Effector CD4-positive, alpha-beta T cell (primary cell): ENCODE measurements around the gene MAP4.

Source experiments
- DNase-seq: peaks from one replicate; pipeline ENCODE4 v3.0.0-alpha.2; 2020

Gene MAP4

DNA sequence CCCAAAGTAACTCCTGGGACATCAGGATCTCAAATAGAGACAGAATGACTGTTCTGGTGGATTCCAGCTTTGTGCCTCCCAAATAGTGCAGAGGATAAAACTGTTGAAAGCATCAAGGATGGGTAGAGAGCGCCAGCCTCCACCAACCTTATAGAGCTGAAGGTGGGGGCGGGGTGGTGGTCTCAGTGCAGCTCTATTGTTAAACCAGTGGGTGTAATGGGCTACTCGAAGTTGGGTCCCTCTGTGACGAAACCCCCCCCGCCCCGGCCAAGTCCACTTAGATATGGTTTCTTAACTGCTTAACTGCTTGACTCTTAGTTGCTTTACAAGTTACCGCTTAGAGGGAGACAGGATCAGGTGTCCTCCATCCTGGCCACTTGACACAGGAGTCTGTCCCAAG is 190.6 kb downstream of the MAP4 start:
- no peak for DNase-seq

DNA sequence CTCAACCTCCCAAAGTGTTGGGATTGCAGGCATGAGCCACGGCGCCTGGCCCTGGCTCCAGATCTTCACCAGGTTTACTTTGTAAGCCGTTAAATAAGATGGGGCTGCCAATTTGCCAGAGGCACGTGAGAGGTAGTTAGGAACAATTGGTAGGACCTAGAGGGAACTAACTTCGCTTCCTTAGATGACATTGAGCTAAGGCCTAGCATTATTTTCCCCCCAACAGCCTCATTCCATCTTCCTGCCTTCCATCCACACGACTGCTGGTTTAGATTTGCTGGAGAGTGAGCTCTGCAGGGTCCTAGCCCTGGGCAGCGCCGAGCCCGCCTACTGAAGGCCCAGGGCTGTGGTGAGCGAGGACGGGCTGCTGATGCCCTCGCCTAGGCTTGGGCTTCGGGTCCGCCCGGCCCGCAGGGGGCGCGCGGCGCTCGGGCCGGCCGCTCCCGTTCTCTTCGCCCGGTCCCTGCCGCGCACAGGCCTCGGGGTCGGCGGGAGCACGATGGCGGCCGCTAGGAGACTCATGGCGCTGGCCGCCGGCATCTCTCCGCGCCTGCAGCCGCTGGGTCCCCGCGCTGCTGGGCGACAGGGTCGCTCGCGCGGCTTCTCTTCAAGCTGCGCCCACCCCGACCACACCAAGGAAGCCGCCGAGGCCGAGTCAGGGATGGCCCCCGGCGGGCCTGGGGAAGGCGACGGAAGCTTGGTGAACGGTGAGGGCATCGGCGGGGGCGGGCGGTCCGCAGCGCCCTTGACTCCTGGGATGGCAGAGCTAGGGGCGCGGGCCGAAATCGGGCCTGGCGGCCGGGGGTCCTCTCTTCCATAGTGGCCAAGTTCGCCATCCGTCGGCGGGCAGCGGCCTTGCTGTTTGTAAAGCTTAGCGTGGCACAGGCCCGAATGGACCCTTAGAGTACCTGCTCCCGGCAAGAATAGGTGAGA is 191.4 kb downstream of the MAP4 start:
- peak; percentile 66 for DNase-seq

DNA sequence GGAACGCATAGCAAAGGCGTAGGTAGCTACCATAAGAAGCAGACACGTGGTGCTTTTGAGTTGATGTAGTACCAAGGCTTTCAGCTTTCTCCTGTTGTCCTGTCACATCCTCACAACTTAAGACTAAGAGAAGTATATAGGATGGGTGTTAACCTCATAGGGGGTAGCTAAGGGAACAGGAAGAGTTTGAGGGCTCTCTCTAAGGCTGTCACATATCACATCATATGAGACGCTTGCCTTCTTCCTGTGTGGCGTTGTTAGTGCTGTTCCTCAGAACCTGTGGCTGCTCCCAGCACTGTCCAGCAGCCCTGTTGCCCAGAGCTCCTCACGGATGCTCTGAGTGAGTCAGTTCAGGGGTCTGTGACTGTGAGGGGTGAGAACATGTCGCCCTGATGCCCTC is 198.6 kb downstream of the MAP4 start:
- no peak for DNase-seq

DNA sequence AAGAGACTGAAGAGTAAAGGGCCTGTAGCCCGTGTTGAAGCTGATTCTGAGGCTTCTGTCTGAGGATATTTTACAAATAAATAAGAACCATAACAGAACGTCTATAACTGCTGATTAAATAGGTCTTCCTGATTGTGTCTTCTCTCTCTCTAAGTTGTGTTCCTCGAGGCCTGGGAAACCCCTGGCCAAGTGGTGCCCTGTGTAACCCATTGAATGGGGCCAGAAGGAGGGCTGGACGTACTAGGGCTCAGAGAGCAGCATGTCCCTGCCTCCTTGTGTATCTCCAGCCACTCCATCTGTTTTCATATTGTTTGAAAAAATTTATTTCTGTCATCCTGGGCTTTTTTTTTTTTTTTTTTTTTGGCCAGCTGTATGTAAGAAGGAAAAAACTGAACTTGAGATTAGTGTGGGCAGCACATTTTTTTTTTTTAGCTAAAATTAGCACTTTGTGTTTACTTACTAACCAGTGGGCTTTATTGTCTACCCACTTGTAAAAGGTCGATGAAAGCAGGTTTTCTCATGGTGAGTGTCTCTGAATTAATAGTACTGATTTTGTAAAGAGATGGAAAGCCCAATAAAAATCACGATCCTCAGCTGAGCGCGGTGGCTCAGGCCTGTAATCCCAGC is 202.6 kb downstream of the MAP4 start:
- DNase-seq, result no peak

DNA sequence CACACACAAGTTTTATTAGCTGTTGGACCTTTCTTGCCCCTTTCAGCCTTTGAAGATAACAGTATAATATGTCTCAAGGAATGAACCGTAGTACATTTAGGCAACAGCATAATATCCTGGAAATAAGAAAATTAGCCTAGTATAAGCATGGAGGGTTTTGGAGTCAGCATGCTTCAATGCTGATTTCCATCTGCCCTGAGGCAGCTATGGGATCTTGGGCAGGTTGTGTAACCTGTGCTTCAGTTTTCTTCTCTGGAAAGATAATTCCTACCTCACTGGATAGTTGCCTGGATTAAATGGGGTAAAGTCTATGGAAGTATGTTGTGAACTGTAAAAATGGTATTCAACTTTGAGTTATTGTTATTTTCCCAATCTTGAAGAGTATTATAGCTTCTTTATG is 211.6 kb downstream of the MAP4 start:
- DNase-seq, result no peak

DNA sequence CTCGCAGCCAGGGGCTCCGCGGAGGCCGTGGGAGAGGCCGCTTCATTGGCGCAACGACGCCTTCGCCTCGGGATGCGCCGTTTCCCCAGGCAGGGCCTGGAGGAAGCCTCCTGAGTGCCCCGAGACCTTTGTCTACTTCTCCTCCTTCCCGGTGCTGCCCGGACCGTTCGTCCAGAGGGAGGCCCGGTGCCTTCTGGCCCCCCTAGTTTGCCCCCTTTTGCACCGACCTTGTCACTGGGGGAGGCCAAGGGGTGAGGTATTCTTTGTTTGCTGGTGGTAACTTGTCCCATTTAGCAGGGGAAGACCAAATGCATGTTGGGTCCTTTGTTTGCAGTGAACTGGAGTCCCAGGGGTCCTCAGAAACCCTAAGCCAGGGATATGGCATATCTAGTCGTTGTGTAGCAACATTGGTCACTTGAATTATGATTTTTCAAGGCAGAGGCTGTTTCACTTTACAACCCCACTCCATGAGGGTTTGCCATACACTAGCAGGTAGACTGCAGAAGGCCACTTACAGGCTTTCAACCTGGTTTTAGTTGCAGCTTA is 212.7 kb downstream of the MAP4 start:
- DNase-seq, result no peak

DNA sequence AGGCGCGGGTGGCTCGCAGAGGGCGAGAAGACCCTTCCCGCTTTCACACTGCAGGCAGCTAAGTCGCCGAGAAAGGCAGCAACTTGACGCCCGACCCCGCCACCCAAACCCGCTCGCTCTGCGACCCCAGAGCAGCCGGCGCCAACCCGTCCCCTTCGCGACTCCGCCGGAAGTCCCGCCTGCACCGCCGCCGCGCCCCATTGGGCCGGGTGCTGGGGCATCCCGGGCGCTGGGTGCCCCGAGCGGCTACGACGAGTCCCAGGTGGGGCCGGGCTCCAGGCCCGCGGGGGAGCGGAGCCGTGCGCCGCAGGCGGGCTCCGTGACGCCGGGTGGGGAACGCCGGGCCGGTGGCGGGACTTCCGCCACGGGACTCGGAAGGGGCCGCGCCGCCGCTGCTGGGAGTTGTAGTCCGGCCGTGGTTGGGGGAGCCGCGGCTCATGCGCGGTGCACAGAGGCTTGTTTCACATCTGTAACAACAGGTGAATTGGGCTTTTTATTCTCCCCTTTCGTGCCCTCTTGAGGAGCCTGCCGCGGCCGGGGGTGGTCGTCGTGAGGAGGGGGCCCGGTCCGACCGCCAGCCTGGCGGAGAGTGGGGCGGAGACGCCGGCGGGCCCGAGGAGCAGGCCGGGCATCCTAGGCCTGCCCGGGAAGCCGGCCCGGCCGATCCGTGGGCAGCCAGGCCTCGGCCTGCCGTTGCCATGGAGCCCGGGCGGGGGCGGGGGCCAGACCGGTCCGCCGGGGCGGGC is 213.3 kb downstream of the MAP4 start, which contains the start of gene DHX30:
Gene DHX30 (plus strand): TSS at position 405 of the 746 bp plus-strand sequence. CDS start 7,546 bp downstream, outside the sequence.
- DNase-seq, result peak; percentile 83
